Cerebellar nuclear complex (tissue), 1 donor: ENCODE measurements around the gene TCP11.

Source experiments
- DNase-seq, 2 experiments: peaks; one replicate each; lab custom pipeline; 2025; lab: John Stamatoyannopoulos, UW

The TCP11 gene

DNA sequence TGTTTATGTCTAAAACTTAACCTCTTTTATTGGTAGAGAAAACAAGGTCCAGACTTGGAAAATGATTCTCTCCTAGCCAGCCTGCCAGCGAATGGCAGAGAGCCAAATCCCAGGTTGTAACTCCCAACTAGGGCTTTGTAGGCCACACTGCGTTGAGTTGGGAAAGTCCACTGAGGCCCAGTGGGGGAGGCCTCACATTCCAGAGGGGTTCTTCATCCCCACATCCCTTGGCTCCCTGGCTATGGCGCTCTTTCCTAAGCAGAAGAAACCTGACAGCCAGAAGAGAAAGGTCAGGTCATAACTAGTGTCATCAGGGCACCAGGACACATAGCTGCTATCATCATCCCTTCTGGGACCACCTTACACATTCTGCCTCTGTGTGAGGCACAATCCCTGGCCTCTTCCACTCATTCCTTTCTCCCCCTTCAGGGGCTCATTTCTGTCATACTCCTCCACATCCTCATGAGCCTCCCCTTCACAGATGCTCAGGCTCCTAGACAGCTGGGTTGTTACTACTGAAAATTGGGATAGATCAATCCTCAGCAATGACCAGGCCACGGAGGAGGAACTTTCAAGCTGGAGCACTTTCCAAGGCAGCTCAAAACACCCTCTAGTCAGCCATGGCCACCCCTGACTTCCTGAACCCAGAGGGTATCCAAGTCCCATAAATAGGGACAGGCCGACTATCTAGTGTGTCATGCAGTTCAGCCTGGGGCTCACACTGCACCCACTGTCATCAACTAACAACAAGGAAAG is 48.6 kb downstream of the TCP11 start:
- no peak for DNase-seq

DNA sequence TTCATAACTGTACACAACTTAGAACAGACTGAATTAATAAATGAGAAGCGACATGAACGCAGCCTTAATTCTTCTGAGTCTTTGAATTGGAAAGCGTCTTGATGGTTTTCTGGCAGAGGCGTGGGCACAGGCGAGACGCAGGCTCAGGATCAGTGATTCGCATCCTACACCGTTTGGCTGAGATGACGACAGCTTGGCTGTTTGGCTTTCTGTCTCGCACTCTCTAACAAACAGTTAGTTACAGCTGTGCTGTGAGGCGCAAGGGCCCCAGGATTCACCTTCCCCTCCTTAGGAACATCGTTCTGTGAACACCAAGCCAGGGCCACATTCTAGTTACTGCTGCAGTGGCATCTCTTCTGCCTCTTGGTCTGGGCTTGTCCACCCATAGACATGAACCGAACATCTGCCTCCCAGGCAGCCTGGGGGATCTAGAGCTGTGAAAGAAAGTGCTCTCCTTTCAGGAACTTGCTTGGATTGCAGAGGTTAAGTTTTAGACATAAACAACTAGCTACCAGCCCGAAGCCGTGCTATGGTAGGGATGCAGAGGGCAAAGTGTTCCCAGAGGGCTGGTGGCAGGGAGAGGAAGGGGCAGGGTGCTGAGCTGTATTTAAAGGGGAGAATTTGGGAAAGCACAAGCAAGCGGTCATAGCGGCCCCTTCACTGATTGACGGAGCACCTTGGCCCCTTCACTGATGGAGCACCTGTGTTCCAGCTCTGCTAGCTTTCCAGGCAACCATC is 49.6 kb downstream of the TCP11 start:
- no peak for DNase-seq

DNA sequence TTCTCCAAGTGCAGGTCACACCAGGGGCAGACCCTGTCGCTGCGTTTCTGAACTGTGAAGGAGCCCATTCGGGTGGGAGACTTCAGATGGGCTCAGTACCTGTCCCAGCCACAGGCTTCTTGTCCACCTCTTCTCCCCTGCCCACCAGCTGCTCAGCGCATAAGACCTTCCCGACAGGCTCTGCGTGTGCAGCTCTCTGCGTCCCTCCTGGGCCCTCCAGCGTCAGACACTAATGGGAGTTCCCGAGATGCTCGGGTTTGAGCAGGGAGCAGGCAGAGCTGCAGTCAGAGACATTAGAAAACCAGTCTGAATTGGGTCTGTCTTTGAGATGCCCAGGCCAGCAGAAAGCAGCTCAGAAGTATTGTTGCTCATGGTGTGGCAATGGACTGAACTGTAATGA is 50.4 kb downstream of the TCP11 start:
- DNase-seq: no peak

DNA sequence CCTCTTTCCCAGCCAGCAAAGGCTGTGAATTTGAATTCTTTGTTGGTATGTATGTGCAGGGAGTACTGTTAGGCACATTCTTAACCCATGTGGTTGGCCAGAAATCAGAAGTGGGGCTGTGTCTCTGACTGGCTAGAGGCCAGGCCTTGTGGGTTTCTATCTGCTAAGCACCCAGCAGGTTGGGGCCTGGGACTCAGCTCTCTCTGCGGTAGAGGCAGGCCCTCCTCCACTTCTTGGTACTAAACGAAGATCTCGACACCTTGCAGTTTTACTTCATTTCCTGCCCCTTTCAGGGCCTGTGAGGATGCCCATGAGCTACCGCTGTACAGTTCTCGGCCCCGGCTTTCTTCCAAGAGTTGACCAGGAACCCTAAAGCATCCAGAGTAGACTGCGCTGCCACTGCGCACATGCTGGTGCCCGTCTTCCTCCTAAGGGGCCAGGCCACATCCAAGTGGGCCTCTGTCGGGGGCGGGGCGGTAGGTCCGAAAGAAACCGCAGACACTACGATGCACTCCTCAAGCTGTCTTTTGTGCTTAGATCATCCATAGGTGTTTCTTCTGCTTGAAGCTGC is 51.1 kb downstream of the TCP11 start:
- DNase-seq: no peak

DNA sequence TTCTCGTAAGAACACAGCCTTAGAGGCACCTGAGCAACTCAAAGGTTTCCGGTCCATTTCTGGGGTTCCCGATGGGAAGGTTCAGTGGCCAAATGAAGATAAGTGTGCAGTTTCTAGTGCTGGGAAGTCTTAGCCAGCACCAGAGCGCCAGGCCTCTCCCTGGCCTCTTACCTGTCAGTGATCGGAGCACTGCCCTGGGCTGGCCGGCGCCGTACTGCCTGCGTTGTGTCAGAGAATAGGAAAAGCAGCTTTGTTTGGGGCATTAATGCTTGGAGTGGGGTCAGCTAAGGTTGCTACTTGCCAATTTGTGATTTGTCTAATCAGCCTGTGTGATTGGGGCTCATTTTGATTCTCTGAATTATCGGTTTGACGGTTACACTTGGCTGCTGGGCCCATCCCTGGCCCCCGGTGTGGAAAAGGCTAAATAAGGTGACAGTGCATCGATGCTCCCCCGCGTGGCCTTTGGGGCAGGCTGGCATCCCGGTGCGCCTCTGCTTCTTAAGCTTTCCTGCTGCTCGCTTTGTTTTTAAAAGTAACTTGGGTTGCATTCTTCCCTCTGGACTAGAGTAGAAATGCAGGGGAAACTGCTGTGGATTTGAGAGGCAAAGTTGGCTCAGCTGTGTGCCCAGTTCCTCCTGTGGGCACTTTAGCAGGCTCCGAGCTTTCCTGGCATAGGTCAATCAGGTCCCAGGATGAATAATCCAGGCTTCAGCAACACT is 51.8 kb downstream of the TCP11 start:
- no peak for DNase-seq

DNA sequence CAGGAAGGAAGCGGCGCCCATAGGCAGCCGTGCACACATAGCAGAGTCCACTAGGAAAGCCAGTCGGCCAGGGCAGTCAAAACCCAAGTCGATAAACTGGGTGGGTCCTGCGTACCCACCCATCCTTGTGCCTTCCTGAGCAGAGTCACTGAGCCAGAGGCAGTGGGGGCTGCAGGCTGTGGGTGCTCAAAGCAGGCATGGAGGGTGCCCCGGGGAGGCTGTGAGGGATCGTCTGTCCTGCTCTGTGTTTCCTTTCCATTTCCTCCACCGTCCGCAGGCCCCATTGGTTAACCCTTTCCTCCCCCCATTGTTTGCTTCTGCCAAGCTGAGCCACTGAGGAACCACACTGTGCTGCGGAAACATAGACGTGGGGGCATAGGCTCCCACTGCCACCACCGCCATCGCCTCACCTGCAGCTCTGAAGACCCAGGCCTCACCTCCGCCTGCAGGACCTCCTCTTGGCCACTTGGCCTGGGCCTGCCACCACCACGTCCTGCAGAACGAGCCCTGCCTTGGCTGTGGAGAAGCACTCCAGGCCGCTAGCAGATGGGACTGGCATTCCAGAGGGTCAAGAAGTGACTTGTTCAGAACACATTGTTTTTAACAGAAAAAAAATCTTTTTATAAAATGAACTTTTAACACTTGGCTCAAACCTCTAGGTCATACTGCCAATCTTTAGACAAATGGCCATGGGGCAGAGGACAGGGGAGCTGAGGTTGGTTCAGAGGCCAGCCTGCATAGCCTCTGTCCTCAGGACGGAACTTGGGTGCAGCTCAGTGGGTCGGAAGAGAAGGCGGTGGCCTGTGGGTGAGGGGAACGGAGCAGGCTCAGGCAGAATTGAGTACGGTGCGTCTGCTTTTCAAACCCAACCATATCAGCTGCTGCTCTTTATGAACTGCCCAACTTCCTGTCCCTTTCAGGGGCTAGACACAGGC is 52.6 kb downstream of the TCP11 start:
- no peak for DNase-seq

DNA sequence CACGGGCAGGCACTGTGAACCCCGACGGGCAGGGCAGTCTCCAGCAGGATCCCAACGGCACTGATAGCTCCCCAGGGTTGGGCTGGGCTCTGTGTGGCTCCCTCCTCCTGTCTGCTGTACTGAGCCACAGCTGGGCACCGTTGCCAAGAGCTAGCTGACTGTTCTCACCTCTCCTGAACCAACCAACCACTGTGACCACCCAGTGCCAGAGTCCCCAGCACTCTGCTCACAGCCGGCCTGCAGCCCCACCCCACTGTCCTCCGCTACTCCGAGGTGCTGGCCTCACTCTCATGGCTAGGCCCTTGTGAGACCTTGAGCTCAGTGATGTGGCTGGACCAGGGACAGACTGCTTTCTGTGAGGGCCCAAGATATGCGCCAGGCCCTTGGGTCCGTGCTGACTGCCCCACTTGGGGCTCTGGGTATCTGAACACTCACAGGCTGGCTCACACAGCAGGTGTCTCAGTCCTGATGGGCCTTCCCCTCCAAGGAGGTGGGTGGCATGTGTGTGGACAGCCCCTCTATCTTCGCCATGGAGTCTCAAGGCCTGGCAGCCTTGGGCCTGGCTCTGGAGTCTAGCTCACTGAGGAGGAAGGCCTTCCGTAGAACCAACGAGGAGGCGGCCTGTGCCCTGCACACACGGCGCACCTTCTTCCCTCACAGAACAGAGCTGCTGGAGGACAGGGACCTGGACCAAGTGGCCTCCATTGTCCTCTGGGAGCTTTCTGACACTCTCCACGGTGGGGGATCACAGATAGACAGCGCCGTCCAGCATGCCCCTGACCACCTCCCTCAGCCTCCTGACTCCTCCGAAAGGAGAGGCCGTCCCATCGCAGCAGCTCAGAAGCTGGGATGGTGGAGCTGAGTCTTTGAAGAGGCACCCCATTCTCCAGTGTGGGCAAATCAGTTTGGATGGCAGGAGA is 53.5 kb downstream of the TCP11 start:
- no peak for DNase-seq

DNA sequence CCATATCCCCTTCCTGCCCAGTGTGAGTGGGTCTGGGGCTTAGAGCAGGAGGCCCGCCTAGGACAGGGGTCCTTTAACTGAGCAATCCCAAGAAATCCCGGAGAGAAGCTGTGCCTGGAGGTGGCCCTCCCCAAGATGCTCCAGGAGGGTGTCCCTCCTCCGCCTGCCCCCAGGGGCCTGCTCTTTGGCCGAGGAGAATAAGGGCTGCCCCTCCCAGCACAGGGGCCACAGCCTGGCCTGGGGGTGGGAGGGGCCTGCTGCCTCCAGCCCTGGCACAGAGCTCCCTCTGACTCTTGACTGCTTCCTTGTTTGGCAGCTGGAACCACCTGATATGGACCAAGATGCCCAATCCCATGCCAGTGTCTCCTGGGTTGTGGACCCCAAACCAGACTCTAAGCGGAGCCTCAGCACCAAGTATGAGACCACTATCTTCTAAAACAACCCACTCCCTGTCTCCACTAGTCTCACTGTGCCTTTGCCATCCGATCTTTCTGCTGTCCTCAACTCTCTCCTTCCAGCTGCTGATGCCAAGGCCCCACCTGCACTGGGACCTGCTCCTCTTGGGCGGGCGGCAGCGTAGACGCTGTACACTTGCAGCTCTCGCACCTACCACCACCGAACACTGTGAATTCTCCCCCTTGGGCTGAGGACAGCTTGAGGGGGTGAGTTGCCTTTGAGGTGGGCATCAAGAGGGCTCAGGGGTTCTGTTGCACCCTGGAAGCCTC is 54.3 kb downstream of the TCP11 start:
- DNase-seq: no peak

DNA sequence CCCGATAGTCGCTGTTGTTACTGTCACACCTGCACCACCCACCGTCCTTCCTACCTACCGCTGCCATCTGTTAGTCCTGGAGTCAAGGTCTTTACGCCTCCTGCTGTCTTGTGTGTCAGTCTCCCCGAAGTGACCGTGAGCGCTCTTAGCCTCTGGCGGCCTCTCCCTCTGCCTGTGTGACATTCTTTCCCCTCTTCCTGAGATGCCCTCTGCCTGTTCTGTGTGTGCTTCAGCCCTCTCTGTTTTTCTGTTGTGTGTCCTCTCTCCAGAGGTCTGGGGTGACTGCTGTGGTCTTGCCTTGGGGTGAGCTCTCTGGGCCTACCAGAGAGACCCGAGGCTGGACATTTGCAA is 54.9 kb downstream of the TCP11 start:
- DNase-seq: no peak

DNA sequence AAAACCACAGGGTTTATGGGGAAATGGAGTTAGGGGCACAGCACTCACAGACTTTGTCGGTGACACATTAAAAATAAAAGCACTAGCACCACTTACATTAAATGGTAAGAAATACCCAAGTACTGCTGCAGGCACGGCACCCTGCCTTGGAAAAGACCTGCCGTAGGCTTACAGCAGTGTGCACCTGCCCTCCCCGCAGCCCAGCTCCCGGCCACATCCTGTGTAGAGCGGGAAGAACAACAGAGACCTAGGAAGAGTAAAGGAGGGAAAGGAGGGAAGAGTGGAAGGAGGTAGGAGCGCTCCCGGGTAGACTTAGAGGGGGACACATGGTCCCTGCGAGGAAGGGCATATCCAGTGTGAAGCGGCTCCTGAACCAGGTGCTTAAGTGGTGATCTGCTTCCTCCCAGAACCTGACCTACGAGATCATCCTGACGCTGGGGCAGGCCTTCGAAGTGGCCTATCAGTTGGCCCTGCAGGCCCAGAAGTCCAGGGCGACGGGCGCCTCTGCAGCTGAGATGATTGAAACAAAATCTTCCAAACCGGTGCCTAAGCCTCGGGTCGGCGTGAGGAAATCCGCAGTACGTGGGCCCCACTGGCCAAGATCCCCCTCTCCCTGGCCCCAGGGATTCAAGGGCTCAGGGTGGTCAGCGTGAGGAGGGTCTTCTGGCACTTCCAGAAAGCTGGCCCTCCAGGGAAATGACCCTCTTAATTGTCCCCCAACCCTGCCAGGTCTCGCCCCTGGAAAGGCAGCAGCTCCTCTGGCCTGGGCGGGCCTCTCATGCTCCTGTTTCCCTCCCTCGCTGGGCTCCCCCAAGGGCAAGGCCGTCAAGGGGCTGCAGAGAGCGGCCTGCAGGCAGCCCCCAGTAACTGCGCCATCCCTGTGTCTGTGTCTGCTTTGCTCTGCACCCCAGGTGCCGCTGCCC is 55.5 kb downstream of the TCP11 start:
- DNase-seq: no peak

DNA sequence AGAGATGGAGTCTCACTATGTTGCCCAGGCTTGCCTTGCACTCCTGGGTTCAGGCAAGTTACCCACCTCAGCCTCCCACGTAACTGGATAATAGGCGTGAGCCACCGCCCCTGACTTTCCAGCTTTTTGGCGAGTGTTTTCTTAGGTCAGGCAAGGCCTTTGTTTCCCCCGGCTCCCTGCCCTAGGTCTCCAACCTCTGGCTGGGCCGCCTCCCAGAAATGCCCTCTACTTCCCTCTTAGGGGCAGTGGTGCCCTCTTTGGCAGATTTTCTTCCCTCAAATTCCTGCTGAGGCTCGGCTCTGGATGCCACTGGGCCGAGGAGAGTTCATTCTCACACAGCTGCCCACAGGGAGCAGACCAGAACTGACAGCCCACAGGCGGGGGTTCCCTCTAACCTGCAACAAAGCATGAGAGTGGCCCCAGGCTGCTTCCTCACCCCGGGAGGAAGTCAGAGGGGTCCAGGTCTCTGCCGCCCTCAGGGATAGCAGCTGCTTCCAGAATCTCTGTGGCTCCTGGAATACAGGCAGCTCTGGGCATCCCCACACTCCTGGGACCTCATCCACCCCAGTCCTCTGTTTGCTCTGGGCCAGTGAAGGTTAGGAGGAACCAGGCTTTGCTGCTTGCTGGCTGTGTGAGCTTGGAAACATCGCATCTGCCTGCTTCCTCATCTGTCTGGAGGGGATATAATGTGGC is 56.5 kb downstream of the TCP11 start:
- DNase-seq: no peak

DNA sequence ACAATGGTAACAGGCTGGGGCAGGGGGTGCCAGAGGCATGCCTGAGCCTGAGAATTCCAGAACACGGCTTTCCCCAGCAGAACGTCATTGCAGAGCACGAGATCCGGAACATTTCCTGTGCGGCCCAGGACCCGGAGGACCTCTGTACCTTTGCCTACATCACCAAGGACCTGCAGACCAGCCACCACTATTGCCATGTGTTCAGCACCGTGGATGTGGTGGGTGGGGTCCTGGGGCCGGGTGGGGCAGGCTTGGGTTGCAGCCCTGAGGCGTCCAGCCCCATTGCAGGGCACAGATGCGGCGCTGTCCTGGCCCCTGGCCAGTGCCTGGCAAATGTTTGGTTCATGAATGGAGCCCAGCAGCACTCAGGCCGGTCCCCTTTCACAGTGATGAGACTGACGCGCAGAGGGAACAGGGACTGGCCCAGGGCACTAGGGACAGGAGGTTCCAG is 57.1 kb downstream of the TCP11 start:
- DNase-seq: no peak

DNA sequence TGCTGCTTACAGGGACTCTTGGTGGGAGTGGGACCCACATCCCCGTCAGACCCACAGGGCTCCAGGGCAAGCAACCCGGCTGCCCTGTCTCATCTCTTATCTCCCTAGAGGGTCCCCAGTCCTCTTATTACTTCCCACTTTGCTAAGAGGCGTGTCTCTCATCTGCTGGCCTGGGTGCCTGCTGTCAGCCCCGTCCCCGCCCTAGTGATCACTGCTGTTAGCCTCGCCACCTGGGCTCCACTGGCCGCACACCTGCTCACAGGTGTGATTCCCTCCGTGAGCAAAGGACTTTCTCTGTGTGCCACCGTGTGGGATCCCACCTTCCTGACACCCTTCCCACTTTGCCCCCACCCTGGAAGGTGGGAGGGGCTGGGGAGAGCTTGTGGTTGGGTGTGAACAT is 57.6 kb downstream of the TCP11 start:
- DNase-seq: no peak

DNA sequence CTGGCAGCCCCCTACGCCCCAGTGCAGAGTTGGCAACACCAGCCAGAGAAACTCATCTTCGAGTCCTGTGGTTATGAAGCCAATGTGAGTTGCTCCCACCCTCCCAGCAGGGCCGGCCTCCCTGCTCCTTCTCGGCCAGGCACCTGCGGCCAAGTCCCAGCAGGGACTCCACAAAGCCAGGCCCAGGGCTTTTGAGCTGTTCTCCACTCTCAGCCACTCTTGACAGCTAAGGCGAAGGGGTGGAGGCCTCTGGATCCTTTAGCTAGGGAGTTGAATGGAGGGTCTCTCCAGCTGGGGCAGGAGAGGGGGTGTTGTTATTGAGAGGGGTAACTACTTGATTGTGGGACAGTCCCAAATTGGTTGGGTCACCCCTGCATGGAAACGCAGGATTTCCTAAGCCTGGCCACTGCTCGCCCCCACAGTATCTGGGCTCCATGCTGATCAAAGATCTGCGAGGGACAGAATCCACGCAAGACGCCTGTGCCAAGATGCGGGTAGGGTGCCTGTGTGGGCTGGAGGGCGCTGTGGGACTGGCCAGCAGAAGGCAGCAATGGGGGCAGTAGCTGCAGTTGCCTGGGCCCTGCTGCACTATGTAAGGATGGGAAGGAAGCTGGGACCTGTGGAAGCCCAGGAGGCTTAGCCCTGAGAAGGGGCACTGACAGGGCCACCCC is 58.3 kb downstream of the TCP11 start:
- DNase-seq: no peak

DNA sequence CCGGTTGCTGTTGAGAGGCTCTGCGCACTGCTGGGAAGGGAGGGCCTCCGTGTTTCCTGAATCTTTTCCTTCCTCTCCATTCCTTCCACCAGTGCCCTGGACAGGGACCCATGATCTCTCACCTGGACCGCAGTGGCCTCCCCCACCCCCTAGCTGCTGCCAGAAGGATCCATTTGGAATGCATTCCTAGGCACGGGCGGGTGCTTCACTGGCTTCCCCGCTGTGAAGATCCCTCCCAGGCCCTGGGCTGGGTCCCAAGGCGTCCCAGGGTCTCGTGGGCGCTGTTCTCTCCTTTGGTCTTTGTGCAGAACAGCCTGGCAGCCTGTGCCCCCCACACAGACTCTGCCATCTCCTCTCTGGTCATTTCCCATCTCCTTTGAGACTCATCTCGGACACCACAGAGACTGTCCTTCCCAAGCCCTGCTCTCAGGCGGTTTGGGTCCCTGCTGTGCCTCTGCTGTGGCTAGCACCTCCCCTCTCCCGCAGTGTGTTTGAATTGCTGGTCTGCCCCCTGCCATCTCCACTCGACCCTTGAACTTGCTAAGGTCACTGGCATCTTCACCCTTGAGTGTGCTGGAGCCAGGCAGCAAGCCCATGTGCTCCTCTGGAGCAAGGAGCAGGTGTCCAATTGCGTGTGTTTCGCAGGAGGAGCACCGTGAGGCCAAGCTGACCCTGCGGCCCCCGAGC is 59.0 kb downstream of the TCP11 start:
- DNase-seq: no peak

DNA sequence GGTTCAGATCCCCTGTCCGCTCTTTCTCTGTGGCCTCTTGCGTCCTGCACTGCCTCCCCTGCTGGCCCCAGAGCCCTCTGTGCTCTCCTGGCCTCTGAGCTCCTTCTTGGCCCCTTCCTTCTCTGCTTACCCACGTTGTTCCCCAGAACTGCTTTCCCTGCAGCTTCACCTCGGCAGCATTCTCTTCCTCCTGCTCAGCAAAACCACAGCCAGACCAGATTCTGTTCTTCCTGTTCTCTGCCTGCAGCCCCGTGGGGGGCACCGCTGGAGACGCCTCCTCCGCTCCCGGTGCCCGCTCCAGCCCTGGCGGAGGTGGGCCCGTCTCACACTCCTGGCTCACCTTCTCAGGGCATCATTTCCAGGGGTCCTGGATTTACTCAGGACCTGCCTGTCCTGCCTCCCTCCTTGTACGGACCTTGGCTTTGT is 59.7 kb downstream of the TCP11 start:
- DNase-seq: no peak
